ENCODE measurements around the gene HNRNPUL1. TPM values are rescaled to one million over a fixed set of nuclear protein-coding genes. Genes with fewer than 3 reads are reported as not detected.
A peak's percentile ranks its signal among the peaks of the same experiment; 100 is the strongest.

The HNRNPUL1 gene
- total and polyA plus RNA-seq, 2 of the 8 experiments (the other 6 are each of a cell fraction or from before 2014, with no cell fraction given), result 99.5 to 264 TPM

DNA sequence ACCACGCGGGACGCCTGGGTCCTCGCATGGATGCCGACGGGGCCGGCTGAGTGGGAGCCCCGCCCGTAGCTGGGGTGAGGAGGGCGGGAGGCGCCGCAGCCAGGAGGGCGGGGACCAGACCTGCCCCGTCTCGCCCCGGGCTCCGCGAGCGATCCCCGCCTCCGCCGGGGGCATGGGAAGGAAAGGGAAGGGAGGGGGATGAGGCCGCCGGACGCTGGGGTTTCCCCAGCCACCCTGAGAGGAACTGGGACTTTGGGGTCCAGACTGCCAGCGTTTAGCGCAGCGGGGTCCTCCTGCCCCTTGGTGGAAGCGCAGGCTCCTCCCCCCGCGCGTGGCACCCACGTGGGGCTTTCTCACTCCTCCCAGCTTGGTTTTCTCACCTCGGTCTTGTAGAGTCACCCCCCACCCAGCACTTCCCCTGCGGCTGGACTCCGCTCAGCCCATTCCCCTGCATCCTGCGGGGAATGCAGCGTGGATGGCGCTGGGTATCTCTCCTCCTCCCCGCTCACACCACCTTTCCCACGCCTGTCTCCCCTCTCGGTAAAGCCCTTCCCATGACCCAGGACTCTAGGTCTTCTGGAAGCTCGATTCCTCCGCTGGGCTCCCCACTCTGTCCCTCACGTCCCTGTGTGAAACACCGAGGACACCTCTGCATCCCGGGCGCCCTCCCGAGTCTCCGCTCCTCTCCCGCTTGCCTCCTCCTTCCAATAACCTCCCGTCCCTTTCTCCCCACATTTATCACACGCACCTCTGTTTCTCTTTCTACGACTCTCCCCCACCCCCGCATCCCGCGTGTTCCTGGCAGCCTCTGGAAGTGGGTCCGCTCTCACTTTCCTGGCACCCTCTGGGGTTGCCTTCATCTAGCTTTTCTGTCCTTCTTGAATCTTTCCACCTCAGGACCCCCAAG is 87.4 kb downstream of the HNRNPUL1 start (continued):
- TF ChIP-seq SUZ12 (IDR thresholded peaks at IDR 0.05; ENCODE audit: low read length) (peak; percentile 58), TEAD4 (IDR thresholded peaks at IDR 0.05; ENCODE audit: low read depth, low read length) (no peak), RNF2 (IDR thresholded peaks at IDR 0.05; ENCODE audit: borderline replicate concordance, low read depth, low read length, missing control alignments, poor library complexity, severe bottlenecking) (no peak), SIN3A (conservative IDR thresholded peaks at IDR 0.05 in 1 of 2, IDR thresholded peaks at IDR 0.05 in 1 of 2; ENCODE audit: low read depth in 1 of 2, low read length in 2 of 2) (no peak), SP4 (IDR thresholded peaks at IDR 0.05; ENCODE audit: low read length) (no peak), EZH2 (IDR thresholded peaks at IDR 0.05; ENCODE audit: low read depth, low read length, severe bottlenecking) (peak; percentile 63), SRF (IDR thresholded peaks at IDR 0.05; ENCODE audit: low read depth, low read length) (no peak), CHD1 (IDR thresholded peaks at IDR 0.05; ENCODE audit: low read depth, low read length) (no peak), SP2 (IDR thresholded peaks at IDR 0.05; ENCODE audit: low read length) (no peak), NANOG (IDR thresholded peaks at IDR 0.05; ENCODE audit: insufficient read depth, low read depth, low read length, poor library complexity, severe bottlenecking) (no peak)
